ENCODE measurements around the gene MYBPH. TPM values are rescaled to one million over a fixed set of nuclear protein-coding genes. Genes with fewer than 3 reads are reported as not detected.

Gene MYBPH
- total RNA-seq, 1 experiment from 2014 or later, result 25.9 TPM

DNA sequence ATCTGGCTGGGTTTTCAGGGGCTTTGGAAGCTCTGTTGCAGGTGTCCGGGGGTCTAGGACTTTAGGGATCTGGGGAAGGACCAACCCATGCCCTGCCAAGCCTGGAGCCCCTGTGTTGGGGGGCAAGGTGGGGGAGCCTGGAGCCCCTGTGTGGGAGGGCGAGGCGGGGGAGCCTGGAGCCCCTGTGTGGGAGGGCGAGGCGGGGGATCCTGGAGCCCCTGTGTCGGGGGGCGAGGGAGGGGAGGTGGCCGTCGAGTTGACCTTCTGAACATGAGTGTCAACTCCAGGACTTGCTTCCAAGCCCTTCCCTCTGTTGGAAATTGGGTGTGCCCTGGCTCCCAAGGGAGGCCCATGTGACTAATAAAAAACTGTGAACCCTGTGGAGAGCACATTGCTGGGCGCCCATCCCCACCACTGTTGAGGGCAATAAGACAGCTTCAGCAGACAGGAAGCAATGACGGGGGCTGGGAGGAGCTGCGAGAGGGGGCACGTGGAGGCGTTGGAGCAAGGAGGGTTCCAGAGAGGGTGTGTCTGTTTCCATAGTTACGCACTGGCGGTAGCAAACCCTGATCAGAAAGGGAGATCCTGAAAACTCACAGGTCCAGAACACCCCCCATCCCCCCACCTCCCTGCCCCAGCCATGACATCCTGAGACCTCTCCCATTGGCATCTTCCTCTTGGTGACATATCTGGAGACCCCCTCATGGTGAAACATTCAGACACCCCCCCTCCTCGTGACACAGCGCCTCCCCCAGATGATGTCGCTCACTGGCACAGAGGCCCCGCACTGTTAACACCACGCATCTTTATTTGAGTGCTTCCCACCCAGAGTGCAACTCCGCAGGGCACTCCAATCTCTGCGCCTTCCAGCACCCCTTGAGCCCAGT, 8.4 kb downstream of the MYBPH start:
- H3K4me1 ChIP-seq, result peaks cover 50% of the 10 kb centered on the region
- intact Hi-C loops (cut with micrococcal nuclease; ENCODE audit: unreplicated experiment), result no loop called here
- no peaks in the 10 kb centered on the region for H3K27me3 Mint-ChIP-seq (ENCODE audit: insufficient read depth, unreplicated experiment)
- H3K9me3 ChIP-seq, result no peaks in the 10 kb centered on the region
- TF ChIP-seq, protein P1, sequence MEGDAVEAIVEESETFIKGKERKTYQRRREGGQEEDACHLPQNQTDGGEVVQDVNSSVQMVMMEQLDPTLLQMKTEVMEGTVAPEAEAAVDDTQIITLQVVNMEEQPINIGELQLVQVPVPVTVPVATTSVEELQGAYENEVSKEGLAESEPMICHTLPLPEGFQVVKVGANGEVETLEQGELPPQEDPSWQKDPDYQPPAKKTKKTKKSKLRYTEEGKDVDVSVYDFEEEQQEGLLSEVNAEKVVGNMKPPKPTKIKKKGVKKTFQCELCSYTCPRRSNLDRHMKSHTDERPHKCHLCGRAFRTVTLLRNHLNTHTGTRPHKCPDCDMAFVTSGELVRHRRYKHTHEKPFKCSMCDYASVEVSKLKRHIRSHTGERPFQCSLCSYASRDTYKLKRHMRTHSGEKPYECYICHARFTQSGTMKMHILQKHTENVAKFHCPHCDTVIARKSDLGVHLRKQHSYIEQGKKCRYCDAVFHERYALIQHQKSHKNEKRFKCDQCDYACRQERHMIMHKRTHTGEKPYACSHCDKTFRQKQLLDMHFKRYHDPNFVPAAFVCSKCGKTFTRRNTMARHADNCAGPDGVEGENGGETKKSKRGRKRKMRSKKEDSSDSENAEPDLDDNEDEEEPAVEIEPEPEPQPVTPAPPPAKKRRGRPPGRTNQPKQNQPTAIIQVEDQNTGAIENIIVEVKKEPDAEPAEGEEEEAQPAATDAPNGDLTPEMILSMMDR (IDR thresholded peaks at IDR 0.05; ENCODE audit: insufficient read depth in 1 of 2, low read depth in 1 of 2, low read length in 1 of 2, severe bottlenecking in 1 of 2, unreplicated experiment in 1 of 2), result no peak
- no peak for DNase-seq
- no peaks in the 10 kb centered on the region for H3K9me3 Mint-ChIP-seq (ENCODE audit: unreplicated experiment)
- no peaks in the 10 kb centered on the region for H3K36me3 ChIP-seq (ENCODE audit: control insufficient read depth, insufficient read depth, low read length)
- CTCF ChIA-PET, result interaction anchor here (0.6 to 2.0 kb wide), 5 partner anchors 26 to 759 kb away, joined by 3 to 19 read pairs (median 6); no protein-coding TSS in a partner anchor
- H3K27me3 ChIP-seq (replicated peaks; ENCODE audit: control insufficient read depth, insufficient read depth, low read length), result no peaks in the 10 kb centered on the region
- peak overlapping the region; percentile 46 for H3K27ac Mint-ChIP-seq (ENCODE audit: unreplicated experiment)
- H3K4me3 ChIP-seq (ENCODE audit: low read depth, low read length), result no peak overlapping the region
- H3K4me1 Mint-ChIP-seq (ENCODE audit: low read depth, unreplicated experiment), result peaks cover 45% of the 10 kb centered on the region
- H3K4me3 Mint-ChIP-seq (ENCODE audit: unreplicated experiment), result no peak overlapping the region
- BruUV-seq (replicated peaks), result no TSS peak
- peaks cover 50% of the 10 kb centered on the region for H3K36me3 Mint-ChIP-seq (ENCODE audit: insufficient read depth, unreplicated experiment)
- POLR2A ChIA-PET, result interaction anchor here (0.6 kb wide), 1 partner anchor 39 kb away, joined by 3 read pairs; no protein-coding TSS in a partner anchor

DNA sequence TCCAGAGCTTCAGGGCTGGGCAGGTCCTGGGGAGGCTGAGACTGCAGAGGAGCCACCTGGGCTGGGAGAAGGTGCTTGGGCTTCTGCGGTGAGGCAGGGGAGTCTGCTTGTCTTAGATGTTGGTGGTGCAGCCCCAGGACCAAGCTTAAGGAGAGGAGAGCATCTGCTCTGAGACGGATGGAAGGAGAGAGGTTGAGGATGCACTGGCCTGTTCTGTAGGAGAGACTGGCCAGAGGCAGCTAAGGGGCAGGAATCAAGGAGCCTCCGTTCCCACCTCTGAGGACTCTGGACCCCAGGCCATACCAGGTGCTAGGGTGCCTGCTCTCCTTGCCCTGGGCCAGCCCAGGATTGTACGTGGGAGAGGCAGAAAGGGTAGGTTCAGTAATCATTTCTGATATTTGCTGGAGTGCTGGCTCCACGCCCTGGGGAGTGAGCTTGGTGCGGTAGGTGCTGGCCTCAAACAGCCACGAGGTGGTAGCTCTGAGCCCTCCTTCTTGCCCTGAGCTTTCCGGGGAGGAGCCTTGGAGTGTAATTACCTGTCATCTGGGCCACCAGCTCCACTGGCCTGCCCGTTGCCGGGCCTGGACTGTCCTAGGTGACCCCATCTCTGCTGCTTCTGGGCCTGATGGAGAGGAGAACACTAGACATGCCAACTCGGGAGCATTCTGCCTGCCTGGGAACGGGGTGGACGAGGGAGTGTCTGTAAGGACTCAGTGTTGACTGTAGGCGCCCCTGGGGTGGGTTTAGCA, 9.3 kb downstream of the MYBPH start:
- DNase-seq, result peak in 1 of 2 experiments; percentile 40
- Mint-ChIP-seq H3K27me3 (ENCODE audit: insufficient read depth, unreplicated experiment) (no peaks in the 10 kb centered on the region), H3K4me1 (ENCODE audit: low read depth, unreplicated experiment) (peaks cover 43% of the 10 kb centered on the region), H3K27ac (ENCODE audit: unreplicated experiment) (peak overlapping the region; percentile 46), H3K4me3 (ENCODE audit: unreplicated experiment) (no peak overlapping the region), H3K9me3 (ENCODE audit: unreplicated experiment) (no peaks in the 10 kb centered on the region), H3K36me3 (ENCODE audit: insufficient read depth, unreplicated experiment) (peaks cover 44% of the 10 kb centered on the region)
- Histone ChIP-seq H3K27me3 (replicated peaks; ENCODE audit: control insufficient read depth, insufficient read depth, low read length) (no peaks in the 10 kb centered on the region), H3K36me3 (ENCODE audit: control insufficient read depth, insufficient read depth, low read length) (no peaks in the 10 kb centered on the region), H3K4me3 (ENCODE audit: low read depth, low read length) (no peak overlapping the region), H3K9me3 (no peaks in the 10 kb centered on the region), H3K4me1 (peaks cover 59% of the 10 kb centered on the region)
- CTCF ChIA-PET, result interaction anchor here (0.6 to 2.0 kb wide), 4 partner anchors 25 to 127 kb away, joined by 5 to 19 read pairs (median 8); no protein-coding TSS in a partner anchor
- intact Hi-C loops (cut with micrococcal nuclease; ENCODE audit: unreplicated experiment), result loop anchor here (1.0 kb wide), 1 partner anchor 50 kb away; no protein-coding TSS in a partner anchor
- TF ChIP-seq, protein P1 (IDR thresholded peaks at IDR 0.05; ENCODE audit: insufficient read depth in 1 of 2, low read depth in 1 of 2, low read length in 1 of 2, severe bottlenecking in 1 of 2, unreplicated experiment in 1 of 2), result peak in 1 of 2 experiments; percentile 51
- TSS peak; percentile 40 for BruUV-seq (replicated peaks)
- POLR2A ChIA-PET, result interaction anchor here (0.6 kb wide), 1 partner anchor 38 kb away, joined by 3 read pairs; no protein-coding TSS in a partner anchor

DNA sequence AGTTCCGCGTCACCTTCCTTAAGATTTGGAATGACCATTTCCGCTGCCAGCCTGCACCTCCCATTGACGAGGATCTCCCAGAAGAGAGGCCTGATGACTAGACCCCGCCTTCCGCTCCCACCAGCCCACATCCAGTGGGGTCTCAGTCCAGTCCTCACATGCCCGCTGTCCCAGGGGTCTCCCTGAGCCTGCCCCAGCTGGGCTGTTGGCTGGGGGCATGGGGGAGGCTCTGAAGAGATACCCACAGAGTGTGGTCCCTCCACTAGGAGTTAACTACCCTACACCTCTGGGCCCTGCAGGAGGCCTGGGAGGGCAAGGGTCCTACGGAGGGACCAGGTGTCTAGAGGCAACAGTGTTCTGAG, 9.8 kb downstream of the MYBPH start:
- POLR2A ChIA-PET, result no interaction called here
- Mint-ChIP-seq H3K27me3 (ENCODE audit: insufficient read depth, unreplicated experiment) (no peaks in the 10 kb centered on the region), H3K27ac (ENCODE audit: unreplicated experiment) (peak overlapping the region; percentile 46)

More for the DNA sequence above, 9.8 kb downstream of the MYBPH start:
- intact Hi-C loops (cut with micrococcal nuclease; ENCODE audit: unreplicated experiment), result loop anchor here (1.0 kb wide), 1 partner anchor 51 kb away; no protein-coding TSS in a partner anchor
- Mint-ChIP-seq H3K36me3 (ENCODE audit: insufficient read depth, unreplicated experiment) (peaks cover 38% of the 10 kb centered on the region), H3K4me1 (ENCODE audit: low read depth, unreplicated experiment) (peaks cover 49% of the 10 kb centered on the region), H3K4me3 (ENCODE audit: unreplicated experiment) (no peak overlapping the region), H3K9me3 (ENCODE audit: unreplicated experiment) (no peaks in the 10 kb centered on the region)
- no peak overlapping the region for H3K4me3 ChIP-seq (ENCODE audit: low read depth, low read length)
- H3K9me3 ChIP-seq, result no peaks in the 10 kb centered on the region
- no peaks in the 10 kb centered on the region for H3K36me3 ChIP-seq (ENCODE audit: control insufficient read depth, insufficient read depth, low read length)
- BruUV-seq (replicated peaks), result no TSS peak
- peaks cover 64% of the 10 kb centered on the region for H3K4me1 ChIP-seq
- TF ChIP-seq, protein P1 (IDR thresholded peaks at IDR 0.05; ENCODE audit: insufficient read depth in 1 of 2, low read depth in 1 of 2, low read length in 1 of 2, severe bottlenecking in 1 of 2, unreplicated experiment in 1 of 2), result no peak
- no peaks in the 10 kb centered on the region for H3K27me3 ChIP-seq (replicated peaks; ENCODE audit: control insufficient read depth, insufficient read depth, low read length)
- CTCF ChIA-PET, result interaction anchor here (1.0 to 2.0 kb wide), 3 partner anchors 48 to 126 kb away, joined by 5 to 19 read pairs (median 10); no protein-coding TSS in a partner anchor
- no peak for DNase-seq

Data from Caco-2 (cell line).